Panc1 (cell line): ENCODE results near the gene LAMA1. TPM values are rescaled to one million over a fixed set of nuclear protein-coding genes. Genes with fewer than 3 reads are reported as not detected.

Experiments
- ATAC-seq: fragments of 200-7000 bp; cut with Tn5 transposase; 2 replicates; pipeline ENCODE4 v1.9.1; 2020; ENCODE audit warnings: mild to moderate bottlenecking, moderate library complexity
- BruUV-seq: library from RNA; stranded (reverse); fragments of 400-500 nt; replicated peaks from 2 replicates; lab custom pipeline; 2021; lab: Mats Ljungman, UMichigan
- CTCF ChIA-PET: fragments of 300-600 bp; sonication (Branson Sonifier 250); formaldehyde crosslinking; loops from one replicate; lab custom pipeline; 2022; ENCODE audit warnings: antibody characterized with exemption; lab: Charles Lee
- POLR2A ChIA-PET: fragments of 300-600 bp; sonication (Branson Sonifier 250); formaldehyde crosslinking; loops from one replicate; lab custom pipeline; 2022; ENCODE audit warnings: antibody characterized with exemption; lab: Charles Lee
- DNase-seq: peaks from one replicate; pipeline ENCODE4 v3.0.0-alpha.2; 2010; ENCODE audit warnings: low read depth, low spot score
- H3K27ac ChIP-seq: 2 replicates; pipeline ENCODE4 v1.5.1; 2011; ENCODE audit warnings: mild to moderate bottlenecking, low read length, inconsistent platforms
- H3K27me3 ChIP-seq: fragments of 200-500 bp; sonication (Bioruptor generic); 2 replicates; pipeline ENCODE4 v1.6.0; 2014; ENCODE audit warnings: low read length, inconsistent platforms; ENCODE audit not compliant: control insufficient read depth, insufficient read depth
- H3K36me3 ChIP-seq: fragments of 200-500 bp; sonication (Bioruptor generic); 2 replicates; pipeline ENCODE4 v1.5.1; 2014; ENCODE audit warnings: inconsistent platforms, mild to moderate bottlenecking, low read length, moderate library complexity; ENCODE audit not compliant: control insufficient read depth, insufficient read depth
- H3K4me1 ChIP-seq: 2 replicates; pipeline ENCODE4 v1.5.1; 2011; ENCODE audit warnings: inconsistent platforms, mild to moderate bottlenecking, low read length, moderate library complexity; ENCODE audit not compliant: control insufficient read depth, insufficient read depth
- H3K4me3 ChIP-seq, 2 experiments: 2 replicates each; pipeline ENCODE4 v1.5.1; 2011 to 2012; ENCODE audit warnings: low read depth in 2 of 2, low read length in 2 of 2, mild to moderate bottlenecking in 2 of 2, inconsistent platforms in 1 of 2, moderate library complexity in 1 of 2
- H3K9me3 ChIP-seq: fragments of 200-500 bp; sonication (Bioruptor generic); 2 replicates; pipeline ENCODE4 v1.5.1; 2014; ENCODE audit warnings: low read depth, mild to moderate bottlenecking, inconsistent platforms, low read length, moderate library complexity; ENCODE audit not compliant: control insufficient read depth, insufficient read depth
- POLR2AphosphoS5 ChIP-seq: IDR thresholded peaks from 2 replicates; pipeline ENCODE4 v1.6.1; 2012; ENCODE audit warnings: mild to moderate bottlenecking, low read depth, low read length, moderate library complexity
- SIN3A ChIP-seq: IDR thresholded peaks from 2 replicates; pipeline ENCODE4 v1.6.1; 2012; ENCODE audit warnings: low read depth, mild to moderate bottlenecking, low read length, moderate library complexity, borderline replicate concordance; ENCODE audit not compliant: insufficient read depth
- TCF7L2 ChIP-seq: IDR thresholded peaks from 2 replicates; pipeline ENCODE4 v1.6.1; 2011; ENCODE audit warnings: mild to moderate bottlenecking, low read depth, low read length, inconsistent platforms
- in situ Hi-C: cut with HindIII; loops from 2 replicates; pipeline ENCODE4 v1.10.0; 2016; ENCODE audit warnings: low sequenced_read_pairs, low pct_unique_long_range_greater_than_20kb
- intact Hi-C: fragments of 100-400 bp; cut with micrococcal nuclease; formaldehyde crosslinking; loops from one replicate; pipeline ENCODE4 v1.10.0; 2022; ENCODE audit not compliant: unreplicated experiment
- total RNA-seq: library from RNA; stranded (reverse); gene quantifications from one replicate; pipeline ENCODE4 v1.2.1, GENCODE V29; 2021; ENCODE audit not compliant: unreplicated experiment
- TF ChIP-seq, protein P1 (sequence below): fragments of 450-650 bp; IDR thresholded peaks from 2 replicates; pipeline ENCODE4 v1.5.1; 2017; ENCODE audit warnings: mild to moderate bottlenecking
- TF ChIP-seq, protein P2 (sequence below), 2 experiments: IDR thresholded peaks; 2 replicates each; pipeline ENCODE4 v1.6.1; 2011 to 2012; ENCODE audit warnings: low read depth in 2 of 2, control low read depth in 1 of 2, low read length in 1 of 2, mild to moderate bottlenecking in 1 of 2, moderate library complexity in 1 of 2; ENCODE audit not compliant: insufficient read depth in 1 of 2

LAMA1 gene
- total RNA-seq, 1 experiment from 2014 or later, result 0.03 TPM

DNA sequence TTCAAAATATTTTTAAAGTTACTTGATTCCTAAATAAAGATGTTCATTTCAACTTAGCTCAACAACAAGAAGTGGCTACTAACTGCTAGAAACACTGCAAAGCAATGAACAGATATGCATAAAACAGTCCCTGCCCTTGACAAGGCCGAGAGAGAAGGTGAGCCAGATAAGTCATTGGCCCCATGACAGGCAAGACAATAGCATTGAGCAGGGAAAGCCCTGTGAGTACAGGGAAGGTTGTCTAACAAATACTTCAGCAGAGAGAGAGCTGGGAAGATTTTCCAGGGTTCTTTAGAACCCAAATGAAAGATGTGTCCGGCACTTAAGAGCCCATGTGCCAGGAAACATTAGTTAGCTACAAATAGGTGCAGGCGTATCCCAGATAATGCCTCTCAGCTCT, 4.7 kb downstream of the LAMA1 start:
- DNase-seq (no peak), ATAC-seq (no peak)
- in situ Hi-C loops (no loop called here), intact Hi-C loops (no loop called here)
- Histone ChIP-seq H3K36me3 (no peaks in the 10 kb centered on the region), H3K9me3 (no peaks in the 10 kb centered on the region), H3K27me3 (peaks cover 2% of the 10 kb centered on the region; the same call in 1 of the 2 replicates), H3K4me1 (no peaks in the 10 kb centered on the region), H3K27ac (no peak overlapping the region), H3K4me3 (no peak overlapping the region)
- BruUV-seq, result no TSS peak
- TF ChIP-seq SIN3A (no peak), TCF7L2 (no peak), POLR2AphosphoS5 (no peak)
- TF ChIP-seq, protein P1, sequence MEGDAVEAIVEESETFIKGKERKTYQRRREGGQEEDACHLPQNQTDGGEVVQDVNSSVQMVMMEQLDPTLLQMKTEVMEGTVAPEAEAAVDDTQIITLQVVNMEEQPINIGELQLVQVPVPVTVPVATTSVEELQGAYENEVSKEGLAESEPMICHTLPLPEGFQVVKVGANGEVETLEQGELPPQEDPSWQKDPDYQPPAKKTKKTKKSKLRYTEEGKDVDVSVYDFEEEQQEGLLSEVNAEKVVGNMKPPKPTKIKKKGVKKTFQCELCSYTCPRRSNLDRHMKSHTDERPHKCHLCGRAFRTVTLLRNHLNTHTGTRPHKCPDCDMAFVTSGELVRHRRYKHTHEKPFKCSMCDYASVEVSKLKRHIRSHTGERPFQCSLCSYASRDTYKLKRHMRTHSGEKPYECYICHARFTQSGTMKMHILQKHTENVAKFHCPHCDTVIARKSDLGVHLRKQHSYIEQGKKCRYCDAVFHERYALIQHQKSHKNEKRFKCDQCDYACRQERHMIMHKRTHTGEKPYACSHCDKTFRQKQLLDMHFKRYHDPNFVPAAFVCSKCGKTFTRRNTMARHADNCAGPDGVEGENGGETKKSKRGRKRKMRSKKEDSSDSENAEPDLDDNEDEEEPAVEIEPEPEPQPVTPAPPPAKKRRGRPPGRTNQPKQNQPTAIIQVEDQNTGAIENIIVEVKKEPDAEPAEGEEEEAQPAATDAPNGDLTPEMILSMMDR, result no peak
- TF ChIP-seq, protein P2, sequence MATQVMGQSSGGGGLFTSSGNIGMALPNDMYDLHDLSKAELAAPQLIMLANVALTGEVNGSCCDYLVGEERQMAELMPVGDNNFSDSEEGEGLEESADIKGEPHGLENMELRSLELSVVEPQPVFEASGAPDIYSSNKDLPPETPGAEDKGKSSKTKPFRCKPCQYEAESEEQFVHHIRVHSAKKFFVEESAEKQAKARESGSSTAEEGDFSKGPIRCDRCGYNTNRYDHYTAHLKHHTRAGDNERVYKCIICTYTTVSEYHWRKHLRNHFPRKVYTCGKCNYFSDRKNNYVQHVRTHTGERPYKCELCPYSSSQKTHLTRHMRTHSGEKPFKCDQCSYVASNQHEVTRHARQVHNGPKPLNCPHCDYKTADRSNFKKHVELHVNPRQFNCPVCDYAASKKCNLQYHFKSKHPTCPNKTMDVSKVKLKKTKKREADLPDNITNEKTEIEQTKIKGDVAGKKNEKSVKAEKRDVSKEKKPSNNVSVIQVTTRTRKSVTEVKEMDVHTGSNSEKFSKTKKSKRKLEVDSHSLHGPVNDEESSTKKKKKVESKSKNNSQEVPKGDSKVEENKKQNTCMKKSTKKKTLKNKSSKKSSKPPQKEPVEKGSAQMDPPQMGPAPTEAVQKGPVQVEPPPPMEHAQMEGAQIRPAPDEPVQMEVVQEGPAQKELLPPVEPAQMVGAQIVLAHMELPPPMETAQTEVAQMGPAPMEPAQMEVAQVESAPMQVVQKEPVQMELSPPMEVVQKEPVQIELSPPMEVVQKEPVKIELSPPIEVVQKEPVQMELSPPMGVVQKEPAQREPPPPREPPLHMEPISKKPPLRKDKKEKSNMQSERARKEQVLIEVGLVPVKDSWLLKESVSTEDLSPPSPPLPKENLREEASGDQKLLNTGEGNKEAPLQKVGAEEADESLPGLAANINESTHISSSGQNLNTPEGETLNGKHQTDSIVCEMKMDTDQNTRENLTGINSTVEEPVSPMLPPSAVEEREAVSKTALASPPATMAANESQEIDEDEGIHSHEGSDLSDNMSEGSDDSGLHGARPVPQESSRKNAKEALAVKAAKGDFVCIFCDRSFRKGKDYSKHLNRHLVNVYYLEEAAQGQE (IDR thresholded peaks at IDR 0.05; ENCODE audit: insufficient read depth in 1 of 2, low read depth in 2 of 2, low read length in 1 of 2), result no peak
- ChIA-PET CTCF (no interaction called here), POLR2A (no interaction called here)

DNA sequence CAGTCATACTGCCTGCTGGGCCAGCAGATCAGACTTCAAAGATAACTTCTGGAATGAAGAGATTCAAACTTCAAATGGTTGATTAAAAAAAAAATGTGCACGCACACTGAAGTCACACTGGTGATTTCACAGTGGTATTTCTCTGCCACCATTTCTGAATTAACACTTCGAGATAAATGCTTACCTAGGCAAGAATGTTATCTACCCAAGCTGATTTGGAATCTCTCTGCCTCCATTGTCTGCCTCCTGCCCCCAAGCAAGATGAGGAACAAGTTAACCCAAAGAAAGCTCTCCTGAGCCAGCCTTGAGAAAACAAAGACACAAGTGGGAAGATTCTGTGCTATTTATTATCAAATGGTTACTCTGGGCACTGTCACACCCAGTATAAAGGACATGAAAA, 6.5 kb downstream of the LAMA1 start:
- in situ Hi-C loops, result no loop called here
- ChIA-PET CTCF (no interaction called here), POLR2A (no interaction called here)
- Histone ChIP-seq H3K9me3 (no peaks in the 10 kb centered on the region), H3K27me3 (peaks cover 2% of the 10 kb centered on the region; the same call in 1 of the 2 replicates), H3K4me3 (no peak overlapping the region), H3K27ac (no peak overlapping the region), H3K4me1 (no peaks in the 10 kb centered on the region), H3K36me3 (no peaks in the 10 kb centered on the region)
- no peak for TF ChIP-seq POLR2AphosphoS5
- TF ChIP-seq SIN3A, result no peak
- TF ChIP-seq, protein P2 (IDR thresholded peaks at IDR 0.05; ENCODE audit: insufficient read depth in 1 of 2, low read depth in 2 of 2, low read length in 1 of 2), result no peak
- no peak for TF ChIP-seq TCF7L2
- TF ChIP-seq, protein P1, result no peak
- intact Hi-C loops, result no loop called here
- BruUV-seq, result no TSS peak
- DNase-seq (no peak), ATAC-seq (no peak)
